Fibroblast of lung (primary cell): ENCODE results near the gene PLD1. TPM values are rescaled to one million over a fixed set of nuclear protein-coding genes. Genes with fewer than 3 reads are reported as not detected.
A peak's percentile ranks its signal among the peaks of the same experiment; 100 is the strongest.

Source experiments
- DNase-seq, 2 donors: peaks; one replicate each; pipeline versions ENCODE4 v3.0.0 to v3.0.0-alpha.2; 2010; ENCODE audit warnings: low read depth in 2 of 2
- H2AFZ ChIP-seq: 2 replicates; pipeline ENCODE4 v1.5.1; 2012; ENCODE audit warnings: low read length, control low read depth, inconsistent platforms
- H3K27ac ChIP-seq: 2 replicates; pipeline ENCODE4 v1.5.1; 2011; ENCODE audit warnings: low read length, control low read depth; ENCODE audit not compliant: insufficient read depth
- H3K27me3 ChIP-seq: 2 replicates; pipeline ENCODE4 v1.5.1; 2011; ENCODE audit warnings: mild to moderate bottlenecking, low read length; ENCODE audit not compliant: control insufficient read depth, insufficient read depth
- H3K36me3 ChIP-seq: 2 replicates; pipeline ENCODE4 v1.5.1; 2011; ENCODE audit warnings: low read length; ENCODE audit not compliant: control insufficient read depth, insufficient read depth
- H3K4me1 ChIP-seq: 2 replicates; pipeline ENCODE4 v1.5.1; 2011; ENCODE audit warnings: low read length; ENCODE audit not compliant: control insufficient read depth, insufficient read depth; ENCODE audit errors: extremely low read depth
- H3K4me2 ChIP-seq: 2 replicates; pipeline ENCODE4 v1.5.1; 2011; ENCODE audit warnings: low read length, control low read depth; ENCODE audit not compliant: insufficient read depth; ENCODE audit errors: extremely low read depth
- H3K4me3 ChIP-seq, 4 experiments: fragments of 200-600 bp in 1 of 4; sonication (generic) in 1 of 4; replicated peaks in 1 of 4; 2 replicates each; pipeline ENCODE4 v1.5.1; 2011 to 2016; ENCODE audit warnings: low read length in 4 of 4, low read depth in 3 of 4, mild to moderate bottlenecking in 3 of 4, control low read depth in 2 of 4, inconsistent platforms in 1 of 4, mixed read lengths in 1 of 4; ENCODE audit not compliant: insufficient read depth in 1 of 4; ENCODE audit errors: control extremely low read depth in 1 of 4
- H3K79me2 ChIP-seq: 2 replicates; pipeline ENCODE4 v1.5.1; 2012; ENCODE audit warnings: mild to moderate bottlenecking, low read length, inconsistent platforms; ENCODE audit not compliant: control insufficient read depth, insufficient read depth
- H3K9ac ChIP-seq: 2 replicates; pipeline ENCODE4 v1.5.1; 2011; ENCODE audit warnings: mild to moderate bottlenecking, low read length, control low read depth; ENCODE audit not compliant: insufficient read depth
- H3K9me3 ChIP-seq: 2 replicates; pipeline ENCODE4 v1.5.1; 2012; ENCODE audit warnings: low read depth, low read length; ENCODE audit not compliant: control insufficient read depth, insufficient read depth
- H4K20me1 ChIP-seq: 2 replicates; pipeline ENCODE4 v1.5.1; 2011; ENCODE audit warnings: low read length; ENCODE audit not compliant: control insufficient read depth, insufficient read depth; ENCODE audit errors: extremely low read depth
- EZH2 ChIP-seq: IDR thresholded peaks from 2 replicates; pipeline ENCODE4 v1.5.1; 2012; ENCODE audit warnings: low read length, control low read depth, mild to moderate bottlenecking; ENCODE audit errors: missing control alignments
- polyA plus RNA-seq, 2 donors: library from polyadenylated mRNA; depleted of rRNA in 1 of 2; stranded (reverse) in 1 of 2; unstranded in 1 of 2; fragments of >200 nt; gene quantifications; 2 replicates each; pipeline ENCODE4 v1.2.1, GENCODE V29; 2011 to 2012; ENCODE audit warnings: missing spikeins in 1 of 2
- total RNA-seq: library from RNA; depleted of rRNA; stranded (reverse); fragments of >200 nt; gene quantifications from 2 replicates; pipeline ENCODE4 v1.2.1, GENCODE V29; 2014
- TF ChIP-seq, protein P1 (sequence below), 2 donors: IDR thresholded peaks in 1 of 2; conservative IDR thresholded peaks in 1 of 2; 1 replicate in 1 of 2; 2 replicates in 1 of 2; pipeline ENCODE4 v1.5.1; 2011 to 2012; ENCODE audit warnings: low read length in 2 of 2, control low read depth in 1 of 2, inconsistent platforms in 1 of 2, low read depth in 1 of 2, mild to moderate bottlenecking in 1 of 2

The PLD1 gene
- total and polyA plus RNA-seq, 2 donors (not counting 1 experiment from before 2014, with no cell fraction given): 10.8 to 18.8 TPM

DNA sequence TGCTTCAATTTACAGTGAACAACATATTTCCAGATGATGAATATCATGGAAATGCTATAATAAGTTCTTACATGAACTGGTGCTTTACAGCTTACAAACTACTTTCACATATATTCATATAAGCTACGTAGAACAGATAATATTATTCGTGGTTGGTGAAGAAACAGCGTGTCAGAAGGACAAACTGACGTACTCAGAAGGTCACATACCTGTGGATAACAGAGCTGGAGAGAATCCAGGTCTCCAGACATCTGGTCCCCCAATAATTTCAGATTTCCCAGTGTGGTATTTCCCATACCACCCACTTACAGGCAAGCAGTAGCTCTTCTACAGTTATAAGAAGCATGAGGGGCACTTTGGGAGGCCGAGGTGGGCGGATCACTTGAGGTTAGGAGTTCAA is 156.6 kb downstream of the PLD1 start:
- Histone ChIP-seq H3K4me2 (no peak overlapping the region), H3K4me1 (no peaks in the 10 kb centered on the region), H3K79me2 (no peaks in the 10 kb centered on the region), H3K27me3 (no peaks in the 10 kb centered on the region), H2AFZ (no peak overlapping the region), H3K4me3 (no peak overlapping the region), H3K9me3 (no peaks in the 10 kb centered on the region), H3K9ac (no peak overlapping the region), H4K20me1 (no peaks in the 10 kb centered on the region), H3K27ac (no peak overlapping the region), H3K36me3 (no peaks in the 10 kb centered on the region)
- TF ChIP-seq, protein P1, sequence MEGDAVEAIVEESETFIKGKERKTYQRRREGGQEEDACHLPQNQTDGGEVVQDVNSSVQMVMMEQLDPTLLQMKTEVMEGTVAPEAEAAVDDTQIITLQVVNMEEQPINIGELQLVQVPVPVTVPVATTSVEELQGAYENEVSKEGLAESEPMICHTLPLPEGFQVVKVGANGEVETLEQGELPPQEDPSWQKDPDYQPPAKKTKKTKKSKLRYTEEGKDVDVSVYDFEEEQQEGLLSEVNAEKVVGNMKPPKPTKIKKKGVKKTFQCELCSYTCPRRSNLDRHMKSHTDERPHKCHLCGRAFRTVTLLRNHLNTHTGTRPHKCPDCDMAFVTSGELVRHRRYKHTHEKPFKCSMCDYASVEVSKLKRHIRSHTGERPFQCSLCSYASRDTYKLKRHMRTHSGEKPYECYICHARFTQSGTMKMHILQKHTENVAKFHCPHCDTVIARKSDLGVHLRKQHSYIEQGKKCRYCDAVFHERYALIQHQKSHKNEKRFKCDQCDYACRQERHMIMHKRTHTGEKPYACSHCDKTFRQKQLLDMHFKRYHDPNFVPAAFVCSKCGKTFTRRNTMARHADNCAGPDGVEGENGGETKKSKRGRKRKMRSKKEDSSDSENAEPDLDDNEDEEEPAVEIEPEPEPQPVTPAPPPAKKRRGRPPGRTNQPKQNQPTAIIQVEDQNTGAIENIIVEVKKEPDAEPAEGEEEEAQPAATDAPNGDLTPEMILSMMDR (conservative IDR thresholded peaks at IDR 0.05 in 1 of 2, IDR thresholded peaks at IDR 0.05 in 1 of 2; ENCODE audit: low read depth in 1 of 2, low read length in 2 of 2): no peak
- TF ChIP-seq EZH2: no peak
- peak in 1 of 2 donors; percentile 56 for DNase-seq

GRCh38 chr3:171652932-171653331 is 157.4 kb downstream of the PLD1 start:
- Histone ChIP-seq H4K20me1 (no peaks in the 10 kb centered on the region), H2AFZ (no peak overlapping the region), H3K36me3 (no peaks in the 10 kb centered on the region), H3K4me1 (no peaks in the 10 kb centered on the region), H3K79me2 (no peaks in the 10 kb centered on the region), H3K9me3 (no peaks in the 10 kb centered on the region), H3K4me2 (no peak overlapping the region), H3K4me3 (no peak overlapping the region), H3K27ac (no peak overlapping the region), H3K27me3 (no peaks in the 10 kb centered on the region), H3K9ac (no peak overlapping the region)
- no peak for DNase-seq
- TF ChIP-seq, protein P1 (conservative IDR thresholded peaks at IDR 0.05 in 1 of 2, IDR thresholded peaks at IDR 0.05 in 1 of 2; ENCODE audit: low read depth in 1 of 2, low read length in 2 of 2): no peak
- TF ChIP-seq EZH2: no peak

GRCh38 chr3:171649911-171650592 is 160.2 kb downstream of the PLD1 start:
- Histone ChIP-seq H3K9ac (no peak overlapping the region), H3K4me1 (no peaks in the 10 kb centered on the region), H2AFZ (no peak overlapping the region), H4K20me1 (no peaks in the 10 kb centered on the region), H3K79me2 (no peaks in the 10 kb centered on the region), H3K27me3 (no peaks in the 10 kb centered on the region), H3K4me3 (no peak overlapping the region), H3K27ac (no peak overlapping the region), H3K36me3 (no peaks in the 10 kb centered on the region), H3K4me2 (no peak overlapping the region), H3K9me3 (no peaks in the 10 kb centered on the region)
- DNase-seq: no peak
- TF ChIP-seq EZH2: no peak
- TF ChIP-seq, protein P1 (conservative IDR thresholded peaks at IDR 0.05 in 1 of 2, IDR thresholded peaks at IDR 0.05 in 1 of 2; ENCODE audit: low read depth in 1 of 2, low read length in 2 of 2): no peak
